Neural cell (in vitro differentiated cells): ENCODE results near the gene PITX1. TPM values are rescaled to one million over a fixed set of nuclear protein-coding genes. Genes with fewer than 3 reads are reported as not detected.
A peak's percentile ranks its signal among the peaks of the same experiment; 100 is the strongest.

Experiments
- H2AFZ ChIP-seq: fragments of 200-600, 300-800 bp; sonication (generic), shearing (Covaris generic); 2 replicates; pipeline ENCODE4 v1.6.0; 2014; ENCODE audit warnings: low read depth, mild to moderate bottlenecking, antibody characterized with exemption, low read length, moderate library complexity
- H3F3A ChIP-seq: fragments of 200-600 bp; shearing (Covaris generic); 2 replicates; pipeline ENCODE4 v1.6.1; 2016; ENCODE audit warnings: mild to moderate bottlenecking, moderate library complexity, mixed read lengths, antibody characterized with exemption, low read length; ENCODE audit not compliant: insufficient read depth, poor library complexity, severe bottlenecking
- H3K27ac ChIP-seq: fragments of 200-600, 300-800 bp; sonication (generic), shearing (Covaris generic); 2 replicates; pipeline ENCODE4 v1.5.1; 2014; ENCODE audit warnings: mild to moderate bottlenecking, low read length, moderate library complexity
- H3K27me3 ChIP-seq: fragments of 300-800, 200-600 bp; sonication (generic), shearing (Covaris generic); 2 replicates; pipeline ENCODE4 v1.6.0; 2014; ENCODE audit warnings: mild to moderate bottlenecking, low read depth, low read length, moderate library complexity; ENCODE audit not compliant: insufficient read depth
- H3K36me3 ChIP-seq: fragments of 300-800, 200-600 bp; sonication (generic), shearing (Covaris generic); 2 replicates; pipeline ENCODE4 v1.5.1; 2014; ENCODE audit warnings: mild to moderate bottlenecking, antibody characterized with exemption, low read length, moderate library complexity; ENCODE audit not compliant: insufficient read depth
- H3K4me2 ChIP-seq: fragments of 300-800, 200-600 bp; sonication (generic), shearing (Covaris generic); 2 replicates; pipeline ENCODE4 v1.6.0; 2014; ENCODE audit warnings: mild to moderate bottlenecking, low read length
- H3K4me3 ChIP-seq: fragments of 300-800, 200-600 bp; sonication (generic), shearing (Covaris generic); 2 replicates; pipeline ENCODE4 v1.5.1; 2014; ENCODE audit warnings: mild to moderate bottlenecking, low read length, moderate library complexity
- H3K79me2 ChIP-seq: fragments of 200-600 bp; shearing (Covaris generic); replicated peaks from 2 replicates; pipeline ENCODE4 v1.6.0; 2014; ENCODE audit warnings: mild to moderate bottlenecking, low read length, moderate library complexity; ENCODE audit not compliant: insufficient read depth
- H3K9ac ChIP-seq: fragments of 300-800, 200-600 bp; sonication (generic), shearing (Covaris generic); 2 replicates; pipeline ENCODE4 v1.6.1; 2016; ENCODE audit warnings: mild to moderate bottlenecking, low read length, mixed read lengths
- H3K9me2 ChIP-seq: fragments of 200-600 bp; shearing (Covaris generic); 2 replicates; pipeline ENCODE4 v1.6.1; 2016; ENCODE audit warnings: mild to moderate bottlenecking, low read length, mixed read lengths; ENCODE audit not compliant: insufficient read depth
- H3K9me3 ChIP-seq: fragments of 200-600, 300-800 bp; sonication (generic), shearing (Covaris generic); 2 replicates; pipeline ENCODE4 v1.6.1; 2016; ENCODE audit warnings: mild to moderate bottlenecking, mixed run types, low read length, moderate library complexity, mixed read lengths
- H4K20me1 ChIP-seq: fragments of 200-600 bp; shearing (Covaris generic); 2 replicates; pipeline ENCODE4 v1.6.1; 2016; ENCODE audit warnings: mild to moderate bottlenecking, mixed run types; ENCODE audit not compliant: insufficient read depth
- EP300 ChIP-seq: fragments of 450-650 bp; conservative IDR thresholded peaks from 2 replicates; pipeline ENCODE4 v1.6.1; 2014; ENCODE audit warnings: antibody characterized with exemption, mild to moderate bottlenecking, moderate library complexity; ENCODE audit not compliant: poor library complexity, severe bottlenecking
- EZH2 ChIP-seq: fragments of 200-600, 300-800 bp; shearing (Covaris generic), sonication (generic); IDR thresholded peaks from 2 replicates; pipeline ENCODE4 v1.6.1; 2014; ENCODE audit warnings: antibody characterized with exemption, low read length, borderline replicate concordance, mild to moderate bottlenecking; ENCODE audit not compliant: insufficient read depth, poor library complexity, severe bottlenecking
- MXI1 ChIP-seq: fragments of 450-650 bp; conservative IDR thresholded peaks from 2 replicates; pipeline ENCODE4 v1.6.1; 2014; ENCODE audit warnings: antibody characterized with exemption, mild to moderate bottlenecking; ENCODE audit not compliant: poor library complexity, severe bottlenecking
- POLR2AphosphoS5 ChIP-seq: IDR thresholded peaks from 2 replicates; pipeline ENCODE4 v1.6.1; 2012
- RAD21 ChIP-seq: fragments of 450-650 bp; conservative IDR thresholded peaks from 2 replicates; pipeline ENCODE4 v1.6.1; 2014; ENCODE audit warnings: antibody characterized with exemption, mild to moderate bottlenecking, moderate library complexity
- SMC3 ChIP-seq: fragments of 450-650 bp; conservative IDR thresholded peaks from 2 replicates; pipeline ENCODE4 v1.6.1; 2014; ENCODE audit warnings: antibody characterized with exemption, mild to moderate bottlenecking, moderate library complexity; ENCODE audit not compliant: poor library complexity
- TAF1 ChIP-seq: IDR thresholded peaks from 2 replicates; pipeline ENCODE4 v1.6.1; 2012; ENCODE audit warnings: low read depth
- polyA plus RNA-seq: library from polyadenylated mRNA; depleted of rRNA; stranded (reverse); fragments of >200 nt; gene quantifications from 2 replicates; pipeline ENCODE4 v1.2.3, GENCODE V29; 2014
- TF ChIP-seq, protein P1 (sequence below): IDR thresholded peaks from 2 replicates; pipeline ENCODE4 v1.6.1; 2012; ENCODE audit warnings: borderline replicate concordance

The PITX1 gene
- polyA plus RNA-seq, 1 donor from 2014 or later: not detected

DNA sequence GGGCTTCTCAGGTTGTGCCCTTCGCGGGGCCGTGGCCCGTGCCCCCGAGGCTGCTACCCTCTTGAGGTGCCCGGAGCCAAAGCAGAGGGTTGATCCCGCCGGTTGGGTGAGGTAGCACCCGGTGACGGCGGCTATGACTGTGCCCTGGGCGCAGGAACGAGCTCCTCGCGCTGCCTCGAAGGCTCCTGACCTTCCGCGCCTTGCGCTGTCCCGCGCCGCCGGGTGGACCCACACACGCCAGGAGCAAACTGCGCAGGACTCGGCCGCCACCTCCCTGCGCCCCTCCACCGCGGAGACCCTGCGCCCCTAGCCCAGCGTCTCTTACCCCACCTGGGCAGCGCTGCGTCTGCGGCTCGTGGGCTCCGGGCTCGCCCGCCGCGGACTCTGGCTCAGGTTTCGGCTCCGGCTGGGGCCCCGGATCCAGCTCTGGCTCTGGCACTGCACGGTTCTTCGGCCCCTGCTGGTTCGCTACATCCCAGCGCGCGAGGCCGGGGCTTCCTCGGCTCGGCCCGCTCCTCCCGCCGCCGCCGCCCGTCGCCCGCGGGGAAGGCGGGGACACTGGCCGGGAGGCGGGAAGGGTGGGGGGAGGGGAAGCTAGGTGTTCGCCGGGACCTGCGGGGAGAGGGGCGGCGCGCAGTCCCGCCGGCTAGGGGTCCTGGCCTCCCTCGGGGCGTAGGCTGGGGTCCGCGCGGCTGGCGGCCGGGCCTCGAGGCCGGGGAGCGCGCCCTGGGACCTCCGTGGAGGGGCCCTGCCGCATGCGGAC, 5.4 kb upstream of the PITX1 start:
- Histone ChIP-seq H4K20me1 (no peaks in the 10 kb centered on the region), H3K9me3 (no peaks in the 10 kb centered on the region), H3K79me2 (no peaks in the 10 kb centered on the region), H3K27me3 (peaks cover 99% of the 10 kb centered on the region), H3K4me2 (no peak overlapping the region), H3K9me2 (no peaks in the 10 kb centered on the region), H3K9ac (no peak overlapping the region), H3K4me3 (no peak overlapping the region), H3F3A (no peaks in the 10 kb centered on the region), H2AFZ (no peak overlapping the region), H3K27ac (no peak overlapping the region), H3K36me3 (no peaks in the 10 kb centered on the region)
- TF ChIP-seq EZH2 (peak; percentile 89), MXI1 (no peak)

DNA sequence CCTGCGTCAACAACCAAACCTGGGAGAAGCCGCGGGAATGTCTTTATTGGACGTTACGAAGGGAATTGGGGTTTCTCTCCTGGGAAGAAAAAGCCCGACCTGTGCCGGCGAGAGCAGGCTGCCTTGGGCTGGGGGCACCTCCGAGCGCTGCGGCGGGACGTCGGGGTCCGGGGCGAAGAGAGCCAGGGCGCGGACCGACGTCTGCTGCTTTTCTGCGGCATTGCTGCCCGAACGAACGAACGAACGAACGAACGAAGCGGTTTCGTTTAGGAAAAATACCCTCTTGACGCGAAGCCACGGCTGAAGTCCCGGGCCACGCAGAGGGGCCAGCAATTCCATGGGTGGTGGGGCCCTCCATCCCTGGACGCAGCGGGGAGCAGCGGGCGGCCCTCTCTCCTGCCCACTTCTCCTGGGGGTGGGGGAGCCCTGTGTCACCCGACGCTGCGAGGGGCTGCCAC, 4.8 kb upstream of the PITX1 start:
- no peak for TF ChIP-seq SMC3
- peak; percentile 89 for TF ChIP-seq POLR2AphosphoS5
- no peaks in the 10 kb centered on the region for H3K9me3 ChIP-seq
- no peaks in the 10 kb centered on the region for H3K79me2 ChIP-seq
- H3K4me2 ChIP-seq: no peak overlapping the region
- H3K27ac ChIP-seq: no peak overlapping the region
- H3K27me3 ChIP-seq: peaks cover 99% of the 10 kb centered on the region
- H3K9ac ChIP-seq: no peak overlapping the region
- no peak overlapping the region for H3K4me3 ChIP-seq
- H3F3A ChIP-seq: no peaks in the 10 kb centered on the region
- no peaks in the 10 kb centered on the region for H3K36me3 ChIP-seq
- H2AFZ ChIP-seq: no peak overlapping the region
- no peaks in the 10 kb centered on the region for H4K20me1 ChIP-seq
- no peaks in the 10 kb centered on the region for H3K9me2 ChIP-seq

DNA sequence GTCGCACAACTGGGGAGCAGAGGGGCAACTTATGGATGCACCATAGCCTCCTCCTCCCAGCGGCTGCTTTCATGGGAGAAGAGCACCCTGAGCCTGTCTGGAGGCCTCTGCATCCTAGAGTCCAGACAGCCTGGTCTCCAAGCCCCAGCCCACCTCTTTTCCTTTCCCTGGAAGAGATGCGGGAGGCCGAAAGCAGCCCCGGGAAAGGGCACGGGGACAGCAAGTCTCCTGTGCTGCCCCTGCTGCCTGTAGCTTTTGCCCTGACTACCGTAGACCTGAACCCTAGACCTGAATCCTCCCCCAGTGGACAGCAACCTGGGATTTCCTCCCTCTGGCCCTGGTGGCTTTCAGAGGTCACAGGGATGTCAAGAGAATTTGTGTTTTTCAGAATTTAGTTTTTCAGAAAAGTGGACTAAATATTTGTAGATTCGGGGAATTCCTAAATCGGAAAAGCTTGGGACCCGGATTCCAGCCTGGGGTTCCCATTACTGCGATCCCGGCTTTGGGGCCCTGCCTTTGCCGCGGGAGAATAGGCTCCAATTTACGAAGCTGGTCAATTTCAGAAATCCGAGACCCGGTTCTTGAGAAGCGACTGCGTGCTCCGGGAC, 4.3 kb upstream of the PITX1 start:
- H3K79me2 ChIP-seq: no peaks in the 10 kb centered on the region

More for the DNA sequence above, 4.3 kb upstream of the PITX1 start:
- no peaks in the 10 kb centered on the region for H3K9me3 ChIP-seq
- H3K36me3 ChIP-seq: no peaks in the 10 kb centered on the region
- H3K9ac ChIP-seq: no peak overlapping the region
- H2AFZ ChIP-seq: no peak overlapping the region
- TF ChIP-seq EP300: no peak
- no peak for TF ChIP-seq MXI1
- no peak for TF ChIP-seq SMC3
- no peak for TF ChIP-seq TAF1
- TF ChIP-seq RAD21: no peak
- TF ChIP-seq EZH2: peak; percentile 62
- TF ChIP-seq, protein P1, sequence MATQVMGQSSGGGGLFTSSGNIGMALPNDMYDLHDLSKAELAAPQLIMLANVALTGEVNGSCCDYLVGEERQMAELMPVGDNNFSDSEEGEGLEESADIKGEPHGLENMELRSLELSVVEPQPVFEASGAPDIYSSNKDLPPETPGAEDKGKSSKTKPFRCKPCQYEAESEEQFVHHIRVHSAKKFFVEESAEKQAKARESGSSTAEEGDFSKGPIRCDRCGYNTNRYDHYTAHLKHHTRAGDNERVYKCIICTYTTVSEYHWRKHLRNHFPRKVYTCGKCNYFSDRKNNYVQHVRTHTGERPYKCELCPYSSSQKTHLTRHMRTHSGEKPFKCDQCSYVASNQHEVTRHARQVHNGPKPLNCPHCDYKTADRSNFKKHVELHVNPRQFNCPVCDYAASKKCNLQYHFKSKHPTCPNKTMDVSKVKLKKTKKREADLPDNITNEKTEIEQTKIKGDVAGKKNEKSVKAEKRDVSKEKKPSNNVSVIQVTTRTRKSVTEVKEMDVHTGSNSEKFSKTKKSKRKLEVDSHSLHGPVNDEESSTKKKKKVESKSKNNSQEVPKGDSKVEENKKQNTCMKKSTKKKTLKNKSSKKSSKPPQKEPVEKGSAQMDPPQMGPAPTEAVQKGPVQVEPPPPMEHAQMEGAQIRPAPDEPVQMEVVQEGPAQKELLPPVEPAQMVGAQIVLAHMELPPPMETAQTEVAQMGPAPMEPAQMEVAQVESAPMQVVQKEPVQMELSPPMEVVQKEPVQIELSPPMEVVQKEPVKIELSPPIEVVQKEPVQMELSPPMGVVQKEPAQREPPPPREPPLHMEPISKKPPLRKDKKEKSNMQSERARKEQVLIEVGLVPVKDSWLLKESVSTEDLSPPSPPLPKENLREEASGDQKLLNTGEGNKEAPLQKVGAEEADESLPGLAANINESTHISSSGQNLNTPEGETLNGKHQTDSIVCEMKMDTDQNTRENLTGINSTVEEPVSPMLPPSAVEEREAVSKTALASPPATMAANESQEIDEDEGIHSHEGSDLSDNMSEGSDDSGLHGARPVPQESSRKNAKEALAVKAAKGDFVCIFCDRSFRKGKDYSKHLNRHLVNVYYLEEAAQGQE: no peak
- H3K9me2 ChIP-seq: no peaks in the 10 kb centered on the region
- H3K4me2 ChIP-seq: no peak overlapping the region
- H4K20me1 ChIP-seq: no peaks in the 10 kb centered on the region
- H3K4me3 ChIP-seq: no peak overlapping the region
- no peak overlapping the region for H3K27ac ChIP-seq
- no peaks in the 10 kb centered on the region for H3F3A ChIP-seq
- H3K27me3 ChIP-seq: peaks cover 98% of the 10 kb centered on the region
